A673 (cell line): Measurements from ENCODE around the gene PRCD. TPM values are rescaled to one million over a fixed set of nuclear protein-coding genes. Genes with fewer than 3 reads are reported as not detected.

Source experiments
- BruUV-seq: library from RNA; stranded (reverse); fragments of 400-500 nt; replicated peaks from 2 replicates; lab custom pipeline; 2021; lab: Mats Ljungman, UMichigan
- CTCF ChIA-PET: fragments of 300-600 bp; sonication (Branson Sonifier 250); formaldehyde crosslinking; loops from one replicate; lab custom pipeline; 2022; ENCODE audit warnings: antibody characterized with exemption; lab: Charles Lee
- POLR2A ChIA-PET: fragments of 300-600 bp; sonication (Branson Sonifier 250); formaldehyde crosslinking; loops from one replicate; lab custom pipeline; 2022; ENCODE audit warnings: antibody characterized with exemption; ENCODE audit not compliant: low non-redundant PET; lab: Charles Lee
- DNase-seq: peaks from one replicate; pipeline ENCODE4 v3.0.0-alpha.2; 2015; ENCODE audit warnings: low spot score
- H3K27ac ChIP-seq: fragments of 200-600 bp; sonication (generic); 2 replicates; pipeline ENCODE4 v1.5.1; 2016; ENCODE audit warnings: mixed run types, low read depth, mild to moderate bottlenecking, mixed read lengths, antibody characterized with exemption, low read length; ENCODE audit not compliant: poor library complexity, severe bottlenecking
- H3K27me3 ChIP-seq: fragments of 200-600 bp; sonication (generic); replicated peaks from 2 replicates; pipeline ENCODE4 v1.6.1; 2017; ENCODE audit warnings: mixed run types, low read depth, mild to moderate bottlenecking, mixed read lengths, antibody characterized with exemption, low read length; ENCODE audit not compliant: insufficient read depth, poor library complexity
- H3K36me3 ChIP-seq: fragments of 200-600 bp; sonication (generic); 2 replicates; pipeline ENCODE4 v1.6.1; 2016; ENCODE audit warnings: mixed run types, mild to moderate bottlenecking, mixed read lengths, antibody characterized with exemption, low read length; ENCODE audit not compliant: insufficient read depth, poor library complexity, severe bottlenecking
- H3K4me1 ChIP-seq: fragments of 200-600 bp; sonication (generic); 2 replicates; pipeline ENCODE4 v1.6.1; 2017; ENCODE audit warnings: mixed run types, mild to moderate bottlenecking, mixed read lengths, antibody characterized with exemption, low read length; ENCODE audit not compliant: insufficient read depth, poor library complexity, severe bottlenecking
- H3K4me3 ChIP-seq: fragments of 200-600 bp; sonication (generic); 2 replicates; pipeline ENCODE4 v1.5.1; 2016; ENCODE audit warnings: low read depth, mixed run types, mild to moderate bottlenecking, mixed read lengths, low read length; ENCODE audit not compliant: poor library complexity, severe bottlenecking
- H3K9me3 ChIP-seq: fragments of 200-600 bp; sonication (generic); 2 replicates; pipeline ENCODE4 v1.6.1; 2016; ENCODE audit warnings: mixed run types, low read depth, mild to moderate bottlenecking, mixed read lengths, antibody characterized with exemption, low read length; ENCODE audit not compliant: poor library complexity, severe bottlenecking
- EZH2 ChIP-seq: fragments of 200-600 bp; sonication (generic); IDR thresholded peaks from 2 replicates; pipeline ENCODE4 v1.6.1; 2017; ENCODE audit warnings: borderline replicate concordance, low read depth, mild to moderate bottlenecking, mixed read lengths, antibody characterized with exemption, low read length; ENCODE audit not compliant: poor library complexity, severe bottlenecking
- intact Hi-C: fragments of 100-400 bp; cut with micrococcal nuclease; formaldehyde crosslinking; loops from one replicate; pipeline ENCODE4 v1.10.0; 2022; ENCODE audit not compliant: unreplicated experiment
- total RNA-seq: library from RNA; stranded (reverse); gene quantifications from 2 replicates; pipeline ENCODE4 v1.2.3, GENCODE V29; 2021
- TF ChIP-seq, protein P1 (sequence below): fragments of 300-800, 200-600 bp; sonication (generic); conservative IDR thresholded peaks from 2 replicates; pipeline ENCODE4 v1.5.1; 2017; ENCODE audit warnings: low read depth, mild to moderate bottlenecking, antibody characterized with exemption, low read length, moderate library complexity, mixed read lengths

The PRCD gene
- total RNA-seq, 1 experiment from 2014 or later: not detected

DNA sequence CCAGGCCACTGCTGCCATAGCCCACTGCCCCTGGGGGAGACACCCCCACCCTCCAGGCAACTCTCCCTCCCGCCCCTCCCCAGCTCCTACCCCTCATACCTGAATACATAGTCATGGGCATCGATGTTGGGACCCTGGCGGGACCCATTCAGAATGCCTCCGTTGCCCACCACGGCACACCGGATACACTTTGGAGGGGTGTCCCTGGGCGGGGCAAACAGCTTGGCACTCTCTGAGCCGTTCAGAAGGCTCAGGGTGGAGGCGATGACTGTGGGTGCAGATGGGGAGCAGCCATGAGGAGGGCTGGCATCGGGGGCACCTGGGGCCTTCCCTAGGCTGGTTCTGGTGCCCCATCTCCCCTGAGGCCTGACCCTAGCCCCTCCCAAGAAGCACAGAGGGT, 33.3 kb downstream of the PRCD start:
- intact Hi-C loops: no loop called here
- BruUV-seq: no TSS peak
- no peaks in the 10 kb centered on the region for H3K4me1 ChIP-seq
- no peak for DNase-seq
- CTCF ChIA-PET: no interaction called here
- H3K9me3 ChIP-seq: no peaks in the 10 kb centered on the region
- POLR2A ChIA-PET: interaction anchor here (0.6 kb wide), 2 partner anchors 10 to 122 kb away, joined by 4 to 9 read pairs; no protein-coding TSS in a partner anchor
- H3K27ac ChIP-seq: no peak overlapping the region
- H3K27me3 ChIP-seq: no peaks in the 10 kb centered on the region
- H3K4me3 ChIP-seq: no peak overlapping the region
- no peak for TF ChIP-seq EZH2
- TF ChIP-seq, protein P1, sequence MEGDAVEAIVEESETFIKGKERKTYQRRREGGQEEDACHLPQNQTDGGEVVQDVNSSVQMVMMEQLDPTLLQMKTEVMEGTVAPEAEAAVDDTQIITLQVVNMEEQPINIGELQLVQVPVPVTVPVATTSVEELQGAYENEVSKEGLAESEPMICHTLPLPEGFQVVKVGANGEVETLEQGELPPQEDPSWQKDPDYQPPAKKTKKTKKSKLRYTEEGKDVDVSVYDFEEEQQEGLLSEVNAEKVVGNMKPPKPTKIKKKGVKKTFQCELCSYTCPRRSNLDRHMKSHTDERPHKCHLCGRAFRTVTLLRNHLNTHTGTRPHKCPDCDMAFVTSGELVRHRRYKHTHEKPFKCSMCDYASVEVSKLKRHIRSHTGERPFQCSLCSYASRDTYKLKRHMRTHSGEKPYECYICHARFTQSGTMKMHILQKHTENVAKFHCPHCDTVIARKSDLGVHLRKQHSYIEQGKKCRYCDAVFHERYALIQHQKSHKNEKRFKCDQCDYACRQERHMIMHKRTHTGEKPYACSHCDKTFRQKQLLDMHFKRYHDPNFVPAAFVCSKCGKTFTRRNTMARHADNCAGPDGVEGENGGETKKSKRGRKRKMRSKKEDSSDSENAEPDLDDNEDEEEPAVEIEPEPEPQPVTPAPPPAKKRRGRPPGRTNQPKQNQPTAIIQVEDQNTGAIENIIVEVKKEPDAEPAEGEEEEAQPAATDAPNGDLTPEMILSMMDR: no peak
- no peaks in the 10 kb centered on the region for H3K36me3 ChIP-seq

DNA sequence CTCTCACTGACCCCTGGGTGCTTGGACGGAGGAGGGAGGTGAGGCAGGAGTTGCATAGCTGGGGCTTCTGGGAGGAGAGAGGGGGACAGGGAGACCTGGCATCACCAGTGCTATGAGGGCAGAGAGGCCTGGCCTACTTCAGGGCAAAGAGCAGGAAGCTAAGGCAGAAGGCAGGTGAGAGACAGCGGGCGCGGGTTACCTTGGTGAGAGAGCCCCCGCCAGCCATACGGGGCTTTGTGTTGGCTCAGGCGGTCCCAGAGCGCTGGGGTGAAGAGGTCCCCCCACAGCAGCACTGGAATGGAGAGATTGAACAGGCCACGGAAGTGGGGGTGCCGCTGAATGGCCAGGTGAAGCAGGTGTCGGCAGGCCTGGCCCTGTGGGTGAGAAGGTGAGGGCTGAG, 34.3 kb downstream of the PRCD start:
- no peaks in the 10 kb centered on the region for H3K4me1 ChIP-seq
- DNase-seq: no peak
- no peaks in the 10 kb centered on the region for H3K9me3 ChIP-seq
- CTCF ChIA-PET: no interaction called here
- H3K4me3 ChIP-seq: no peak overlapping the region
- BruUV-seq: no TSS peak
- H3K27ac ChIP-seq: no peak overlapping the region
- H3K36me3 ChIP-seq: no peaks in the 10 kb centered on the region
- no peaks in the 10 kb centered on the region for H3K27me3 ChIP-seq
- TF ChIP-seq EZH2: no peak
- TF ChIP-seq, protein P1: no peak
- intact Hi-C loops: no loop called here
- POLR2A ChIA-PET: no interaction called here

DNA sequence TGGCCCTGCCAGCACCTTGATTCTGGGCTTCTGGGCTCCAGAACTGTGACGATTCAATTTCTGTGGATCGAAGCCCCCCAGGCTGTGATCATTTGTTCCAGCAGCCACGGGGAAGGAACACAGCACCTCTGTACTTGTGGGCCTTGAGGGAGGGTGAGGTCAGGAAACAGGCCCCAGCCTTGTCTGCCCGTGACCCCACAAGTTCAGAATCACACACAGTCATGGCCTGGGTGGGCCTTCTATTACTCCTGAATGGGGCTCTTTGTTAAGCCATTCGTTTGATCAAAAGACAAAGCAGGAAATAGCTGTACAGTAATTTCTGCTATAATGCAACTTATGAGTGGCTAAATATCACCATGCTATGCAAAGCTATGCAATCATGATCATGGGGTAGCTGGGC, 35.7 kb downstream of the PRCD start:
- H3K9me3 ChIP-seq: no peaks in the 10 kb centered on the region
- TF ChIP-seq, protein P1: no peak
- TF ChIP-seq EZH2: no peak
- intact Hi-C loops: no loop called here
- no peak overlapping the region for H3K4me3 ChIP-seq
- H3K4me1 ChIP-seq: no peaks in the 10 kb centered on the region
- BruUV-seq: no TSS peak
- no peaks in the 10 kb centered on the region for H3K36me3 ChIP-seq
- ChIA-PET POLR2A (no interaction called here), CTCF (no interaction called here)
- no peak for DNase-seq
- no peaks in the 10 kb centered on the region for H3K27me3 ChIP-seq
- no peak overlapping the region for H3K27ac ChIP-seq
